ENCODE data around the gene FOXE3. TPM values are rescaled to one million over a fixed set of nuclear protein-coding genes. Genes with fewer than 3 reads are reported as not detected.

The FOXE3 gene
- total and polyA plus RNA-seq, 10 of the 15 experiments (the other 5 are each of a cell fraction or from before 2014, with no cell fraction given) = 0.13 TPM; not detected in 9

DNA sequence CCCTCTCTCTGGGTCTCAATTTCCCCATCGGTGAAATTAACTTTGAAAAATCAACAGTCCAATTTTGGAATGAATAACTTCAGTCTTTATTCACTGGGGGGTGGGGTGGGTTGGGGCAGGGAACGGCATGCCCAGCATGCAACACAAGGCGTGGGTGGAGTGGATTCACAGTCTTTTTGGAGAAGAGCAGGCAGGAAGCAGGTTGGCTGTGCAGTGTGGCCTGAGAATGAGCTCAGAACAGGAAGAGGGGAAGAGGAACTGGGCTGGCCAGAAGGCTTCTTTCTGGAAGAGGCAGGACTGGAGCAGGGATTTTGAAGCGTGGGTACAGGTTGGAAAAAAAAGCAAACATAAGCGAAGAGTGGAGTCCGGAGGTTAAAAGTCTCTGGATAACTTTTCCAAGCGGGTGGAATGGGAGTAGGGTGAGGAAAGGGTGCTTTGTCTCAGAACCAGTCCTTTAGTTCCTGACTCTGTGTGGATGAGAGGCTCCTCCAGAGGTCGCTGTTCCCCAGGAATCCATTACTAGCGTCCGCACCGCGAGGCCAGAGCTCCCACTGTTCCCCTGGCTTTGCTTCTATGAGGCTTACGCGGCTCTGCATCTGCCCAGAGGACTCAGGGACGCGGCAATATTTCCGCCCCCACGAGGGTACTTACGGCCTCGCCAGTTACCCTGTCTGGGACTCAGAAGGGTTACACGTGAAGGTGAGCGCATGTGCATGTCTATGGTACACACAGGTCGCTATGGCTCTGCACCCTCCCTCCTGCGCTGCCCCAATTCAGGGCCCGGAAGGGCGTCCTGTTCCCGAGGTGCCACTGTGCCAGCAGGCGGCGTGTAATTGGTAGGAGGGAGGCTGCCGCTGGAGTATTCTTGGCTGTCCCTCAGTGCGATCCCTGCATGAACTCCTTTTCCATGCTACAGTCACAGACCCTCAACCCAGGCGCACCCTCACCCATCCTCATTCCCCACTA is 16.3 kb downstream of the FOXE3 start:
- BruUV-seq (replicated peaks) = no TSS peak
- ChIA-PET POLR2A (interaction anchor here (0.6 to 1.2 kb wide), 3 partner anchors 43 to 141 kb away, joined by 3 read pairs; partner anchors contain the start of gene CMPK1), CTCF (interaction anchor here (0.5 to 3.0 kb wide), 31 partner anchors 9 to 391 kb away, joined by 3 to 22 read pairs (median 5); partner anchors contain the start of genes PDZK1IP1 and STIL), SMC1A (ENCODE audit: uncharacterized antibody, unreplicated experiment) (interaction anchor here (0.6 to 2.0 kb wide), 8 partner anchors 9 to 310 kb away, joined by 3 to 12 read pairs (median 4); no protein-coding TSS in a partner anchor), RAD21 (ENCODE audit: unreplicated experiment) (interaction anchor here (0.9 to 3.8 kb wide), 6 partner anchors 10 to 294 kb away, joined by 3 to 23 read pairs (median 9); no protein-coding TSS in a partner anchor)
- H3K4me1 ChIP-seq (ENCODE audit: control insufficient read depth, insufficient read depth, low read length) = peaks cover 23% of the 10 kb centered on the region
- H3K9me3 ChIP-seq (replicated peaks; ENCODE audit: control insufficient read depth, insufficient read depth, low read length) = no peaks in the 10 kb centered on the region
- peak overlapping the region; percentile 38 for H3K27ac ChIP-seq (ENCODE audit: control insufficient read depth, insufficient read depth)
- intact Hi-C loops (cut with micrococcal nuclease; ENCODE audit: unreplicated experiment) = loop anchor here (10.0 kb wide), 2 partner anchors 98 to 258 kb away; partner anchors contain the start of gene CMPK1
- no peaks in the 10 kb centered on the region for H3K36me3 ChIP-seq (ENCODE audit: control insufficient read depth in 2 of 2, insufficient read depth in 2 of 2, low read length in 1 of 2)
- peaks cover 2% of the 10 kb centered on the region; the same call in 1 of the 2 replicates for H3K79me2 ChIP-seq (ENCODE audit: control insufficient read depth, insufficient read depth, low read length)
- in situ Hi-C loops (cut with MboI) = loop anchor here (5.0 kb wide), 1 partner anchor 280 kb away; no protein-coding TSS in a partner anchor
- no peaks in the 10 kb centered on the region for H4K20me1 ChIP-seq (ENCODE audit: control insufficient read depth, insufficient read depth)
- H3K27me3 ChIP-seq (replicated peaks in 1 of 2; ENCODE audit: control insufficient read depth in 2 of 2, insufficient read depth in 2 of 2, low read length in 1 of 2) = no peaks in the 10 kb centered on the region
- peak overlapping the region; percentile 70 for H3K4me2 ChIP-seq (ENCODE audit: control insufficient read depth, insufficient read depth)
- ATAC-seq (peak; percentile 62), DNase-seq (ENCODE audit: low read depth, low spot score) (peak; percentile 34), FAIRE-seq (peak; percentile 89)
- peak overlapping the region; percentile 45; the same call in 1 of the 2 replicates for H3K9ac ChIP-seq (ENCODE audit: control insufficient read depth, insufficient read depth, low read length)
- H3K4me3 ChIP-seq = peak overlapping the region; percentile 54; the same call in 1 of the 2 replicates
- 49% methylated on average over 30 of the region's 32 CpGs for WGBS (ENCODE audit: insufficient coverage, insufficient replicate concordance, low lambda C conversion rate, missing lambda C conversion rate)
- H2AFZ ChIP-seq (ENCODE audit: control insufficient read depth, low read depth, low read length) = peak overlapping the region; percentile 42
- TF ChIP-seq YBX1 (IDR thresholded peaks at IDR 0.05) (no peak), SUZ12 (IDR thresholded peaks at IDR 0.05; ENCODE audit: unreplicated experiment) (no peak), ASH2L (IDR thresholded peaks at IDR 0.05; ENCODE audit: borderline replicate concordance, low read depth) (no peak), KLF5 (IDR thresholded peaks at IDR 0.05; ENCODE audit: partially characterized antibody) (no peak), TCF7 (IDR thresholded peaks at IDR 0.05; ENCODE audit: borderline replicate concordance) (no peak), FOS (IDR thresholded peaks at IDR 0.05; ENCODE audit: borderline replicate concordance, extremely low read depth, insufficient read length) (no peak), SREBF2 (IDR thresholded peaks at IDR 0.05; ENCODE audit: low read length) (no peak), ZNF24 (IDR thresholded peaks at IDR 0.05) (no peak), PAX8 (IDR thresholded peaks at IDR 0.05) (no peak), FOXM1 (IDR thresholded peaks at IDR 0.05; ENCODE audit: low read depth, low read length) (no peak), POLR2AphosphoS2 (IDR thresholded peaks at IDR 0.05; ENCODE audit: low read depth, low read length) (no peak), SPI1 (IDR thresholded peaks at IDR 0.05; ENCODE audit: borderline replicate concordance, insufficient read depth, low read depth, low read length) (peak; percentile 58; the same call in 1 of the 2 replicates), TCF3 (IDR thresholded peaks at IDR 0.05; ENCODE audit: borderline replicate concordance, insufficient read depth, low read depth, low read length) (no peak), NR2C2 (IDR thresholded peaks at IDR 0.05; ENCODE audit: borderline replicate concordance, control insufficient read depth, insufficient read length, low read depth) (no peak), MYC (IDR thresholded peaks at IDR 0.05; ENCODE audit: insufficient read depth, insufficient read length, insufficient replicate concordance, low read length, severe bottlenecking) (no peak), BMI1 (IDR thresholded peaks at IDR 0.05; ENCODE audit: borderline replicate concordance) (no peak), EED (IDR thresholded peaks at IDR 0.05; ENCODE audit: low read depth) (0 out of 2 replicates have a peak, but pooled peaks have one; percentile 42), ZNF217 (IDR thresholded peaks at IDR 0.05) (no peak)
- TF ChIP-seq, protein P1, sequence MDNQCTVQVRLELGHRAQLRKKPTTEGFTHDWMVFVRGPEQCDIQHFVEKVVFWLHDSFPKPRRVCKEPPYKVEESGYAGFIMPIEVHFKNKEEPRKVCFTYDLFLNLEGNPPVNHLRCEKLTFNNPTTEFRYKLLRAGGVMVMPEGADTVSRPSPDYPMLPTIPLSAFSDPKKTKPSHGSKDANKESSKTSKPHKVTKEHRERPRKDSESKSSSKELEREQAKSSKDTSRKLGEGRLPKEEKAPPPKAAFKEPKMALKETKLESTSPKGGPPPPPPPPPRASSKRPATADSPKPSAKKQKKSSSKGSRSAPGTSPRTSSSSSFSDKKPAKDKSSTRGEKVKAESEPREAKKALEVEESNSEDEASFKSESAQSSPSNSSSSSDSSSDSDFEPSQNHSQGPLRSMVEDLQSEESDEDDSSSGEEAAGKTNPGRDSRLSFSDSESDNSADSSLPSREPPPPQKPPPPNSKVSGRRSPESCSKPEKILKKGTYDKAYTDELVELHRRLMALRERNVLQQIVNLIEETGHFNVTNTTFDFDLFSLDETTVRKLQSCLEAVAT (IDR thresholded peaks at IDR 0.05) = no peak
- TF ChIP-seq, protein P2, sequence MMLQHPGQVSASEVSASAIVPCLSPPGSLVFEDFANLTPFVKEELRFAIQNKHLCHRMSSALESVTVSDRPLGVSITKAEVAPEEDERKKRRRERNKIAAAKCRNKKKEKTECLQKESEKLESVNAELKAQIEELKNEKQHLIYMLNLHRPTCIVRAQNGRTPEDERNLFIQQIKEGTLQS (IDR thresholded peaks at IDR 0.05; ENCODE audit: borderline replicate concordance, extremely low read depth, low read depth, low read length) = no peak
